ENCODE results near the gene FSTL3.
"Not testable (repeated sequence)": the region's sequence is repeated elsewhere in the genome, so short reads cannot be mapped to it uniquely, and the experiment has no call there.

FSTL3 gene

GRCh38 chr19:681029-682019, 5.1 kb downstream of the FSTL3 start:
- DNase-seq (ENCODE audit: low read depth, low spot score), result no peak

- DNase-seq (ENCODE audit: low read depth, low spot score), result no peak
Observed at GRCh38 chr19:682678-683320, 6.6 kb downstream of the FSTL3 start.

- DNase-seq (ENCODE audit: low read depth, low spot score), result no peak
Observed at GRCh38 chr19:685454-685931, 9.3 kb downstream of the FSTL3 start.

GRCh38 chr19:686589-687297, 10.6 kb downstream of the FSTL3 start:
- DNase-seq (ENCODE audit: low read depth, low spot score), result no peak

- DNase-seq (ENCODE audit: low read depth, low spot score), result no peak
Observed at GRCh38 chr19:687569-688166, 11.5 kb downstream of the FSTL3 start.

GRCh38 chr19:688214-688613, 12.0 kb downstream of the FSTL3 start:
- DNase-seq (ENCODE audit: low read depth, low spot score), result no peak

GRCh38 chr19:688992-689391, 12.8 kb downstream of the FSTL3 start:
- no peak for DNase-seq (ENCODE audit: low read depth, low spot score)

- DNase-seq (ENCODE audit: low read depth, low spot score), result no peak
Observed at GRCh38 chr19:690203-690602, 14.0 kb downstream of the FSTL3 start.

- DNase-seq (ENCODE audit: low read depth, low spot score), result no peak
Observed at GRCh38 chr19:694481-695351, 18.5 kb downstream of the FSTL3 start.

- no peak for DNase-seq (ENCODE audit: low read depth, low spot score)
Observed at GRCh38 chr19:695352-695949, 19.3 kb downstream of the FSTL3 start, which contains the start of gene PRSS57. Gene PRSS57 (minus strand): TSS chr19:695452. CDS start chr19:695430, 22 bp downstream.

GRCh38 chr19:698529-698928, 22.3 kb downstream of the FSTL3 start:
- DNase-seq (ENCODE audit: low read depth, low spot score), result not testable (repeated sequence)

- not testable (repeated sequence) for DNase-seq (ENCODE audit: low read depth, low spot score)
Observed at GRCh38 chr19:699885-700284, 23.7 kb downstream of the FSTL3 start.

- DNase-seq (ENCODE audit: low read depth, low spot score), result not testable (repeated sequence)
Observed at GRCh38 chr19:702847-703246, 26.7 kb downstream of the FSTL3 start.

- no peak for DNase-seq (ENCODE audit: low read depth, low spot score)
Observed at GRCh38 chr19:703329-703650, 27.1 kb downstream of the FSTL3 start.

- DNase-seq (ENCODE audit: low read depth, low spot score), result peak; percentile 17
Observed at GRCh38 chr19:703651-704446, 27.7 kb downstream of the FSTL3 start.

GRCh38 chr19:704447-704741, 28.2 kb downstream of the FSTL3 start:
- DNase-seq (ENCODE audit: low read depth, low spot score), result no peak

- DNase-seq (ENCODE audit: low read depth, low spot score), result no peak
Observed at GRCh38 chr19:708154-709143, 32.3 kb downstream of the FSTL3 start, which contains the start of gene PALM. Gene PALM (plus strand): TSS chr19:708935. CDS start chr19:709147, 212 bp downstream.
